HG03139 (cell line): ENCODE measurements around the gene CARS2.
"Not testable (repeated sequence)": the region's sequence is repeated elsewhere in the genome, so short reads cannot be mapped to it uniquely, and the experiment has no call there.

Experiments used
- ATAC-seq: cut with Tn5 transposase; IDR thresholded peaks from one replicate; pipeline ENCODE4 v1.9.1; 2021; ENCODE audit not compliant: unreplicated experiment

CARS2 gene, protein sequence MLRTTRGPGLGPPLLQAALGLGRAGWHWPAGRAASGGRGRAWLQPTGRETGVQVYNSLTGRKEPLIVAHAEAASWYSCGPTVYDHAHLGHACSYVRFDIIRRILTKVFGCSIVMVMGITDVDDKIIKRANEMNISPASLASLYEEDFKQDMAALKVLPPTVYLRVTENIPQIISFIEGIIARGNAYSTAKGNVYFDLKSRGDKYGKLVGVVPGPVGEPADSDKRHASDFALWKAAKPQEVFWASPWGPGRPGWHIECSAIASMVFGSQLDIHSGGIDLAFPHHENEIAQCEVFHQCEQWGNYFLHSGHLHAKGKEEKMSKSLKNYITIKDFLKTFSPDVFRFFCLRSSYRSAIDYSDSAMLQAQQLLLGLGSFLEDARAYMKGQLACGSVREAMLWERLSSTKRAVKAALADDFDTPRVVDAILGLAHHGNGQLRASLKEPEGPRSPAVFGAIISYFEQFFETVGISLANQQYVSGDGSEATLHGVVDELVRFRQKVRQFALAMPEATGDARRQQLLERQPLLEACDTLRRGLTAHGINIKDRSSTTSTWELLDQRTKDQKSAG

GRCh38 chr13:110705826-110706569 is at the start of gene CARS2:
TSS of gene CARS2 (minus strand) at chr13:110706116. CDS start at chr13:110706093, 23 bp downstream.
- ATAC-seq, result peak; percentile 96

DNA sequence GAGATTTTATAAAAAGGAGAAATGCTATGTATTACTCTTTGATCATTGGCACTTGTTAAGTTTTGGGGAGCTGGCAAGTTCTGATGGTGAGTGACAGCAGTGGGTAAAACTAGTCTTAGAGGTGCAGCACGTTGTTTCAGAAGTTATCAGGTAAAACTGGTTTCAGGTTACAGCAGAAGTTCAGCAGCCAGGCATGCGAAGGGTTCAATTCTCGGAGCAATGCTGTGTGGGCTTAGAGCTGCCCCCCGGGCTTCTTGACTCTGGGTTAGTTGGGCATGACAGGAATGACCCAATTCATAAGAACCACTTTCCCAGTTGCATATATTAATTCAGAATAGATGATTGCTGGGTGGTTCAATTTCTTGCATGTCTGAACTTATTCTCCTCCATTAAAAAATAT is 42.4 kb upstream of the CARS2 start:
- no peak for ATAC-seq

GRCh38 chr13:110746438-110746837 is 40.5 kb upstream of the CARS2 start:
- ATAC-seq, result no peak

DNA sequence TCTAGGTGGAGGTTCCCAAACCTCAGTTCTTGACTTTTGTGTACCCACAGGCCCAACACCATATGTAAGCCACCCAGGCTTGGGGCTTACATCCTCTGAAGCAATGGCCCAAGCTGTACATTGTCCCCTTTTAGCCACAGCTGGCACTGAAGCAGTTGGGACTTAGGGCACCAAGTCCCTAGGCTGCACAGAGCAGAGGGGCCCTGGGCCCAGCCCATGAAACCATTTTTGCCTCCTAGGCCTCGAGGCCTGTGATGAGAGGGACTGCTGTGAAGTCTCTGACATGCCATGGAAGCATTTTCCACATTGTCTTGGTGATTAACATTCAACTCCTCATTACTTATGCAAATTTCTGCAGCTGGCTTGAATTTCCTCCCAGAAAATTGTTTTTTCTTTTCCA is 37.8 kb upstream of the CARS2 start:
- no peak for ATAC-seq

GRCh38 chr13:110737555-110737954 is 31.6 kb upstream of the CARS2 start:
- no peak for ATAC-seq

DNA sequence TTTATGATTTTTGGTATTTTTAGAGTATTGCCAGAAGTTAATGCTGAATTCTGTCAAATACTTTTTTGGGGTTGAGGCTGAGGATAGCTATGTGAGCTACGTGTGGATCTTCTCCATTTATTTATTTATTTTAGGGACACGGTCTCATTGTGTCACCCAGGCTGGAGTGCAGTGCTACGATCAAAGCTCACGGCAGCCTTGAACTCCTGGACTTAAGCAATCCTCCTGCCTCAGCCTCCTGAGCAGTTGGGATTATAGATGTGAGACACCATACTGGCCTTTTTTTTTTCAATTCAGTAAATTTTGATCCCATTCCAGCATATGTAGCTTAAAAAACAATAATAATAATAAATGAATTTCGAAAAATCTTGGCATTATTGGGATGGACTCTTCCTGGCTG is 28.6 kb upstream of the CARS2 start:
- ATAC-seq, result no peak

GRCh38 chr13:110731072-110731471 is 25.2 kb upstream of the CARS2 start:
- no peak for ATAC-seq

DNA sequence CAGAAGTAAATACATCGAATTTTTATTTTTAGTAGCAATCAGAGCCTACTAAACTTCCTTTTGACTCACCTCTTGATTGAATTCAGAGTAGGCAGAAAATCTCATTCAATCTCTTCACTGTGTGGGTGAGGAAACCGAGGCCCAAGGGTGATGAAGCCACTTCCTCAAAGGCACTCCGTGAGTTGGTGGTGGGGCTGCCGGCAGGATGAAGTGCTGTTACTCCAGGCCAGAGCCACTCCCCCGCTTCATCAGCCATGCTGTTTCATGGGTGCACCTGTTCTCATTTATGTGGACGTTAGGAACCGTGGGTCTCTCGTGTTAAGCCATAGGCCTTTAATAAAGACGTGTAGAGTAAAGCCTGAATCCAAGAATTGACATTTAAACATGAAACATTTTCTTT is 20.8 kb upstream of the CARS2 start:
- ATAC-seq, result no peak

DNA sequence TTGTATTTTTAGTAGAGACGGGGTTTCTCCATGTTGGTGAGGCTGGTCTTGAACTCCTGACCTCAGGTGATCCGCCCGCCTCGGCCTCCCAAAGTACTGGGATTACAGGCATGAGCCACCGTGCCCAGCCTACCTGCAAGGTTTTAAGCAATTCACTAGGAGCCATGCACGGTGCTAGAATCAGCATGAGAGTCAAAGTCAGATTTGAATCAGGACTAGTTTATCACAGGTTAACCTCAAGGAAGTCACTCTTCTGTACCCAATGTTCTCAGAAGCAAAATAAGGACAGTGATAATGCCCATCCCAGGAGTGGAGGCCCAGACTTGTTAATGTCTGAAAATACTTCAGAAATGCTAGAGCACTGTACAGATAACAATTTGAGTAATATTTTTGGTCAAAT is 20.2 kb upstream of the CARS2 start:
- not testable (repeated sequence) for ATAC-seq

GRCh38 chr13:110723598-110723997 is 17.7 kb upstream of the CARS2 start:
- no peak for ATAC-seq

DNA sequence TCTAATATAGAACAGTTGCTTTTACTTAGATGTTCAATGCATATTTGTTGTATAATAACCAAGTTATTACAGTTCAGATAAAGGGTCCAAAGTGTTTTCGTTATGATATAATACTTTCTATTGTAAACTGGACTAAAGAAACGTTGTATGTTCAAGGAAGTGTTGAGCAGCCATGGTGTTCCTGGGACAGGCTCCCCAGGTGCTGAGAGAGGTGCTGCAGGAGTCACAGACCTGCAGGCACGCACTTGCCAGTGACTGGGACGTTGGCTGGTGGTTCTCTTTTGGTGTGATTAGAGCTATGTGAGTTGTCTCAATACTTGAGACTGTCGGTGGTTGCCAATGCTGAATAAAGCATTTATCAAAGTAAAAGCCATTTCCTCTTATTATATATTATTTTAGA is 17.1 kb upstream of the CARS2 start:
- no peak for ATAC-seq

DNA sequence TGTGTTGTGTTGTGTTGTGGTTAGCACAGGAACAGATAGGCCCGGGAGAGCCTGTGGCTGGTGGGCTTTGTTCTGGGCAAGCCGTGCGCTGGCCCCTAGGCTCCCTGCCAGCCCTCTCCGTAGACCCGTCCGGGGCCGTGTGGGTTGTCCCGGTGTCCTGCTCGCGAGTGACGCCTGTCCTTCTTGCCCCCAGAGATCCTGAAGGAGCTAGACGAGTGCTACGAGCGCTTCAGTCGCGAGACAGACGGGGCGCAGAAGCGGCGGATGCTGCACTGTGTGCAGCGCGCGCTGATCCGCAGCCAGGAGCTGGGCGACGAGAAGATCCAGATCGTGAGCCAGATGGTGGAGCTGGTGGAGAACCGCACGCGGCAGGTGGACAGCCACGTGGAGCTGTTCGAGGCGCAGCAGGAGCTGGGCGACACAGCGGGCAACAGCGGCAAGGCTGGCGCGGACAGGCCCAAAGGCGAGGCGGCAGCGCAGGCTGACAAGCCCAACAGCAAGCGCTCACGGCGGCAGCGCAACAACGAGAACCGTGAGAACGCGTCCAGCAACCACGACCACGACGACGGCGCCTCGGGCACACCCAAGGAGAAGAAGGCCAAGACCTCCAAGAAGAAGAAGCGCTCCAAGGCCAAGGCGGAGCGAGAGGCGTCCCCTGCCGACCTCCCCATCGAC is 13.3 kb upstream of the CARS2 start:
- ATAC-seq, result no peak

- no peak for ATAC-seq
Measured at GRCh38 chr13:110716247-110716515, 10.3 kb upstream of the CARS2 start.

GRCh38 chr13:110715395-110716246 is 9.7 kb upstream of the CARS2 start:
- ATAC-seq, result peak; percentile 57

DNA sequence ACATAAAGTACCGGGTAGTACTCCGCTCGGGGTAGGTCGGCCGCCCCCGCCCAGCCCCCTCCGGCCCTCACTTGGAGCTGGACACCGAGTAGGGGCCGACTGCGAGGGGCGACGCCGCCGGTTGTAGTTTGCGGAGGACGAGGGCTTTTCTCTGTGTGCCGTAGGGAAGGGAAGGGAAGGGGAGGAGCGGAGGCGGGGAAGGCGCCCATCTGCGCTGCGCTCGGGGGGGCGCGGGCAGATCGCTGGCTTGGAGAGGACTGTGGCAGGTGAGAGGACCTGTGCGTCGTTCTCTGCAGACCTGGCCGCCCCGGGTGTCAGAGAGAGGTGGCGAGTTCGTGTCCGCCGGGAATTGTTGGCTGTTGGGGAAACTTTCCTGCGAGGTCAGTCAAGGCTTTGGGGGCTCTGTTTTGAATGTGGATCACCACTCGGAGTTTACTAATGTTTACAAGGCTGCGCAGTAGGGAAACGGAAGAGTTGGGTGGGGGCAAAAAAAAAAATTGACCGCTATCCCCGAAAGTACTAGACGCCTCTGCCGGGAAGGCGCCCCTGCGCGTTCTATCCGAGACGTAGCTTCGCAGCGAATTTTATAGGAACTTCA is 9.0 kb upstream of the CARS2 start:
- ATAC-seq, result no peak

GRCh38 chr13:110713981-110714796 is 8.3 kb upstream of the CARS2 start:
- ATAC-seq, result no peak

DNA sequence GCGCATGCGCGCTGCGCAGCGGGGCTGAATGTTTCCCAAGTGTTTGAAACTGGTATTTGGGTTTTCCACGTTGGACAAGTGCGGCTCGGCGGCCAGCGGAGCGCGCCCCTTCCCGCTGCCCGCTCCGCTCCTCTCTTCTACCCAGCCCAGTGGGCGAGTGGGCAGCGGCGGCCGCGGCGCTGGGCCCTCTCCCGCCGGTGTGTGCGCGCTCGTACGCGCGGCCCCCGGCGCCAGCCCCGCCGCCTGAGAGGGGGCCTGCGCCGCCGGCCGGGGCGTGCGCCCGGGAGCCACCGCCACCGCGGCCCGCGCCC is 7.7 kb upstream of the CARS2 start, which contains the start of gene ING1:
Gene ING1, plus strand, starts transcription at position 59 of the 311 bp plus-strand sequence. CDS start 450 bp downstream, outside the sequence.
- no peak for ATAC-seq

DNA sequence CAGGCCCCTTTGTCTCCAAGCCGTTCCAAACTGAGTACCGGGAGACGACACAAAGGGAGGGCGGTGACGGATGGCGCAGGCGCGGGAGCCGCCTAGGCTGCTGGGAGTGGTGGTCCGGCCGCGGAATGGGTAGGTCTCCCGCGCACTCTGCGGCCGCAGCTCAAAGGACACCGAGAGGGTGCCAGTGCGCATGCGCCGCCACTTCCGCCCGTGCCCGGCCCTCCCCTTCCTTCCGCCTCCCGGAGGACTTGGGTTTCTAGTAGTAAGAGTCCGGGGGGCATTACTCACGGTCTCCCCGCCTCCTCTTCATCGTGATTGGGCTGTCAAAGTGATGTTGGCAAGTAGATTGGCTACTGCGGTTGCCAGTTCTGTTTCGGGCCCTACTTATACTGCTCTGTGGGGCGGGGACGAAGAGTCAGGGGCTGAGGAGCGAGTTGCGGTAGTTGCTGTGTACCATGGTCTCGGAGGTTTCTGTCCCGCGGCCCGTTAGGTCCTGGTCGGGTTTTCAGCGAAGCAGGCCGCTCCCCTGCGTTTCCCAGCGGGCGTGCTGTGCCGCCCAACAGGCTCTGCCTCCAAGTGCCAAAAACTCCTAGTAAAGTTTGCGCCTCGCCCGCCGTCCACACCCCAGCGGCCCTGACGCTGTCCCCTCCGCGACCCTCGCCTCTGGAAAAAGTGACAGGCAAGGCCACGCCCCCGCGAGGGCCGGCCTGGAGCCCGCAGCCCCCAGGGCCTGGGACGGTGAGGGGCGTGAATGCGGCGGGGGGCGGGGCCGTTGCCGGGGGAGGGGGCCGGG is 7.1 kb upstream of the CARS2 start:
- ATAC-seq, result peak; percentile 41
